T47D (cell line): ENCODE data around the gene FGR.

Experiments
- DNase-seq, 2 experiments: peaks; one replicate each; pipeline versions ENCODE4 v3.0.0 to v3.0.0-alpha.2; 2011 to 2012; ENCODE audit warnings: low read depth in 1 of 2, low spot score in 1 of 2
- JUND ChIP-seq: IDR thresholded peaks from 2 replicates; pipeline ENCODE4 v1.6.1; 2012; ENCODE audit warnings: low read depth
- in situ Hi-C: cut with HindIII; loops from 2 replicates; pipeline ENCODE4 v1.10.0; 2016; ENCODE audit warnings: low sequenced_read_pairs, low pct_unique_long_range_greater_than_20kb

Gene FGR

GRCh38 chr1:27572019-27572678 is 62.8 kb downstream of the FGR start:
- no peak for TF ChIP-seq JUND
- no peak for DNase-seq
- in situ Hi-C loops = no loop called here

GRCh38 chr1:27571439-27572018 is 63.5 kb downstream of the FGR start:
- no peak for TF ChIP-seq JUND
- in situ Hi-C loops = no loop called here
- no peak for DNase-seq

GRCh38 chr1:27570784-27571183 is 64.2 kb downstream of the FGR start:
- in situ Hi-C loops = no loop called here
- no peak for TF ChIP-seq JUND
- DNase-seq = no peak

GRCh38 chr1:27570356-27570755 is 64.6 kb downstream of the FGR start:
- DNase-seq = no peak
- in situ Hi-C loops = no loop called here
- TF ChIP-seq JUND = no peak

GRCh38 chr1:27569506-27570291 is 65.3 kb downstream of the FGR start:
- no peak for DNase-seq
- no peak for TF ChIP-seq JUND
- in situ Hi-C loops = no loop called here

- TF ChIP-seq JUND = no peak
- no peak for DNase-seq
- in situ Hi-C loops = no loop called here
Measured at GRCh38 chr1:27569088-27569460, 65.9 kb downstream of the FGR start.

GRCh38 chr1:27568300-27569087 is 66.5 kb downstream of the FGR start:
- DNase-seq = peak; percentile 90 to 97
- in situ Hi-C loops = no loop called here
- no peak for TF ChIP-seq JUND

- in situ Hi-C loops = no loop called here
- TF ChIP-seq JUND = no peak
- no peak for DNase-seq
Measured at GRCh38 chr1:27567971-27568299, 67.0 kb downstream of the FGR start.

- in situ Hi-C loops = no loop called here
- no peak for TF ChIP-seq JUND
- no peak for DNase-seq
Measured at GRCh38 chr1:27567146-27567526, 67.8 kb downstream of the FGR start.

GRCh38 chr1:27566462-27567145 is 68.4 kb downstream of the FGR start:
- TF ChIP-seq JUND = no peak
- in situ Hi-C loops = no loop called here
- no peak for DNase-seq

GRCh38 chr1:27564710-27565649 is 70.0 kb downstream of the FGR start:
- in situ Hi-C loops = no loop called here
- no peak for DNase-seq
- no peak for TF ChIP-seq JUND
